NCI-H1092 treated with DMSO at 0.1 percent for 48 hours (cell line): ENCODE data around the gene CXCR5.
"Not testable (repeated sequence)": the region's sequence is repeated elsewhere in the genome, so short reads cannot be mapped to it uniquely, and the experiment has no call there.

Experiments
- DNase-seq: peaks from one replicate; lab custom pipeline; 2025; lab: John Stamatoyannopoulos, UW

The CXCR5 gene

GRCh38 chr11:118883368-118884071 lies at the start of gene CXCR5:
TSS of gene CXCR5 (plus strand) at chr11:118883892. CDS start at chr11:118883942, 50 bp downstream.
- no peak for DNase-seq

- DNase-seq = no peak
Measured at GRCh38 chr11:118834427-118835028, 49.2 kb upstream of the CXCR5 start.

- DNase-seq = no peak
Measured at GRCh38 chr11:118837868-118838267, 45.8 kb upstream of the CXCR5 start.

GRCh38 chr11:118838905-118839553 lies 44.7 kb upstream of the CXCR5 start:
- DNase-seq = no peak

- no peak for DNase-seq
Measured at GRCh38 chr11:118841469-118842242, 42.0 kb upstream of the CXCR5 start.

GRCh38 chr11:118842369-118842768 lies 41.3 kb upstream of the CXCR5 start:
- DNase-seq = no peak

GRCh38 chr11:118842843-118843242 lies 40.8 kb upstream of the CXCR5 start:
- not testable (repeated sequence) for DNase-seq

- no peak for DNase-seq
Measured at GRCh38 chr11:118843565-118843964, 40.1 kb upstream of the CXCR5 start.

- no peak for DNase-seq
Measured at GRCh38 chr11:118845369-118845768, 38.3 kb upstream of the CXCR5 start.

GRCh38 chr11:118846181-118846935 lies 37.3 kb upstream of the CXCR5 start:
- DNase-seq = no peak

GRCh38 chr11:118849825-118850224 lies 33.9 kb upstream of the CXCR5 start:
- no peak for DNase-seq

GRCh38 chr11:118851970-118852369 lies 31.7 kb upstream of the CXCR5 start:
- no peak for DNase-seq

- DNase-seq = no peak
Measured at GRCh38 chr11:118853678-118854077, 30.0 kb upstream of the CXCR5 start.

- DNase-seq = no peak
Measured at GRCh38 chr11:118856314-118856713, 27.4 kb upstream of the CXCR5 start.

- no peak for DNase-seq
Measured at GRCh38 chr11:118857385-118857784, 26.3 kb upstream of the CXCR5 start.

- no peak for DNase-seq
Measured at GRCh38 chr11:118859973-118860372, 23.7 kb upstream of the CXCR5 start.

GRCh38 chr11:118868659-118869058 lies 15.0 kb upstream of the CXCR5 start:
- no peak for DNase-seq

GRCh38 chr11:118870396-118871343 lies 13.0 kb upstream of the CXCR5 start:
- DNase-seq = no peak

GRCh38 chr11:118872403-118872821 lies 11.3 kb upstream of the CXCR5 start:
- DNase-seq = no peak

- no peak for DNase-seq
Measured at GRCh38 chr11:118873804-118874203, 9.9 kb upstream of the CXCR5 start.

GRCh38 chr11:118876286-118876685 lies 7.4 kb upstream of the CXCR5 start:
- DNase-seq = no peak
